Measurements from ENCODE around the gene PLTP.
"Not testable (repeated sequence)": the region's sequence is repeated elsewhere in the genome, so short reads cannot be mapped to it uniquely, and the experiment has no call there.

PLTP gene

DNA sequence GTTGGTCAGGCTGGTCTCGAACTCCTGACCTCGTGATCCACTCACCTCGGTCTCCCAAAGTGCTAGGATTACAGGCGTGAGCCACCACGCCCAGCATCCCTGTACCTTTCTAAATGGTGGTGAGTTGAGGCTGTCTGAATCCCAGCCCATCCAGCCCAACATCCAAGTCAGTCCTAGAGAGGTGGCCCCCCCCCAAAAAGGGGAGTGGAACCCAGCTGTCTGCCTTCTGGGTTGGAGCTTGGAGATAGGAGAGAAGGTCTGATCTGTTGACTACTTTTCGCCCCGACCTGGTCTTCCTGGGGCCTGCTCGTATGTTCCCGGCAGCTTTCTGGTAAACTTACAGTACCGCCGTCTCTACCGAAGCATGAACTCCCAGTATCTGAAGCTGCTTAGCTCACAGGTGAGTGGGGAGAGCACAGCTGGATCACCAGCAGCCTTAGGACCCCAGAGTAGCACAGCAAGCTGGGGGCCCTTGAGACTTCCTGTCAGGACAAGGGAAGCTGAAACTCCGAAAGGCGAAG lies 15.3 kb downstream of the PLTP start:
- DNase-seq = no peak

DNA sequence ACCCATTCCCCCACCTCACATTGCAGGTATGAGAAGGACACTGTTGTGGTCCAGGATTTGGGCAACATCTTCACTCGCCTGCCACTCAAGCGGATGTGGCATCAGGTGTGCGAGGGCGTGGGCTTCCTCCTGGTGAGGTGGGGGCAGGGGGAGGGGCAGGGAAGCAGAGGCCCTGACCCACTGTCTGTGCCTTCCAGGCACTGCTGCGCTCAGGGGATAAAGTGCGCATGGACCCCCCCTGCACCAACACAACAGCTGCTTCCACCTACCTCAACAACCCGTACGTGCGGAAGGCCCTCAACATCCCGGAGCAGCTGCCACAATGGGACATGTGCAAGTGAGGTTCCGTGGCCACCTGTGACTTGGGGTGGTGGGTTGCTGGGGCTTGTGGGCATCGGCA lies 17.2 kb downstream of the PLTP start:
- DNase-seq = no peak

DNA sequence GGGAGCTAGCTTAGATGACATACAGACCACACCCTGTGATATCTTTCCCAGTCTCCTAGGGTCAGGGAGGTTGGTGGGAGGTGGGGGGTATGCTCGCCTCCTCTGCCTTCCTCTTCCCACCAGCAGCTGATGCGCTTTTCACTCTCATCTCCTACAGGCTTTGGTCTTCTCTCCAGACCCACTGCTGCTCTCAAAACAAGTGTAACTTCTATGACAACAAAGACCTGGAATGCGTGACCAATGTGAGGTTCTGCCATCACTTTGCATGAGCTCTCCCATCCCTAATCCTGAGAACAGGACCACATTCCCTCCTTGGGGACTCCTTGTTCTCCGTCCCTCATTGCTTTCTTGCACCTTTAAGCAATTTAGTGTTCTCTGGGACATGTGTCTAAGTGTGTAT lies 18.1 kb downstream of the PLTP start:
- no peak for DNase-seq

DNA sequence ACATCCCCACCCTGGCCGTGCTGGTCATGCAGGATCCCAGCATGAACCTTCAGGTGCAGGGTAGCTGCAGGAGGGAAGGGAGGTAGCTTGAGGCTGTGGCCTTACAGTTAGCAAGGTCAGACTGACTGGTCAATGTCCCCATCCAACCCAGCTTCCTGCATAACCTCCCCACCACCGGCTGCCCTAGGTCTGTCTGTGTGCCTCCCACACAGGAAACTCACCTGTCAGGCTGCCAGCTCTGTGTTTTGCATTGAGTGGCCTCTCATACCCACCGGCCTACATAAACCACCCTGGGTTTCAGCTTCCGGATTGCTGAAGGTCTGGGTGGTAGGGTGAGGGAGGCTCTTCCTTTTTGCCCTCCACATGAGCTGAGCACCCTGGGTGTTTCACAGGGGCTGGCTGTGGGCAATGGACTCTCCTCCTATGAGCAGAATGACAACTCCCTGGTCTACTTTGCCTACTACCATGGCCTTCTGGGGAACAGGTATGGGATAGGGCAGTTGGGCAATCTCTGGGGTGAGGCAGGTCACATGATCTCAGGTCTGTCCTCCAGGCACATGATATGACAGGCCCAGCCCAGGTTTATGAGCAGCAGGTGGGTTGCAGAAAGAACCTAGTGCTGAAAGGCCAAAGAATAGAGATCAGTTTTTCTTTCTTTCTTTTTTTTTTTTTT lies 19.0 kb downstream of the PLTP start:
- DNase-seq = no peak

DNA sequence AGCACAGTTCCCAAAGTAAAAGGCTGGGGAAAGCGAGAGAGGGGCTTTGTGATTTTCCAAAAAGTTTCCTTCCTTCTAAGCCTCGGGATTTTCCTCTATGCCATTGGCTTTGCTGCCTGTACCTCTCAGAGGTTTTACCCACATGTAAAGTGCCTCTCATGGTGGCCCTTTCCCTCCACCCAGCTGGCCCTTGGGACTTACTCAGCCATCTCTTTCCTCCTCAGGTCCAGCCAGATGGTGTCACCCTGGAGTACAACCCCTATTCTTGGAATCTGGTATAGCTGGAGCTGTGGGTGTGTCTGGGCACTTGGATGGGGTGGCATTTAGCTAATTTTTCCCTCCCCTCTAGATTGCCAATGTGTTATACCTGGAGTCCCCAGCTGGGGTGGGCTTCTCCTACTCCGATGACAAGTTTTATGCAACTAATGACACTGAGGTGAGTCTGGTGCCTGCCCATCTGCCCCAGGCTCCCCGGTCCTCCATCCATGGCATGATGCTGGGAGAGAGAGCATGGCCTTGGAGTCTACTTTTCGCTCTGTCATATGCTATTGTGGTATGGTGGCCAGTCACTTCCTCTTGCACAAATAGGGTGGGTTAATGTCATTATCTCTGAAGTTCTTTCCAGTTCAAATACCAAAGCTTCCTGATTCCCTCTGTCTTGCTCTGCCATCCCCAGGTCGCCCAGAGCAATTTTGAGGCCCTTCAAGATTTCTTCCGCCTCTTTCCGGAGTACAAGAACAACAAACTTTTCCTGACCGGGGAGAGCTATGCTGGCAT lies 19.7 kb downstream of the PLTP start:
- DNase-seq = peak; percentile 29 to 32

DNA sequence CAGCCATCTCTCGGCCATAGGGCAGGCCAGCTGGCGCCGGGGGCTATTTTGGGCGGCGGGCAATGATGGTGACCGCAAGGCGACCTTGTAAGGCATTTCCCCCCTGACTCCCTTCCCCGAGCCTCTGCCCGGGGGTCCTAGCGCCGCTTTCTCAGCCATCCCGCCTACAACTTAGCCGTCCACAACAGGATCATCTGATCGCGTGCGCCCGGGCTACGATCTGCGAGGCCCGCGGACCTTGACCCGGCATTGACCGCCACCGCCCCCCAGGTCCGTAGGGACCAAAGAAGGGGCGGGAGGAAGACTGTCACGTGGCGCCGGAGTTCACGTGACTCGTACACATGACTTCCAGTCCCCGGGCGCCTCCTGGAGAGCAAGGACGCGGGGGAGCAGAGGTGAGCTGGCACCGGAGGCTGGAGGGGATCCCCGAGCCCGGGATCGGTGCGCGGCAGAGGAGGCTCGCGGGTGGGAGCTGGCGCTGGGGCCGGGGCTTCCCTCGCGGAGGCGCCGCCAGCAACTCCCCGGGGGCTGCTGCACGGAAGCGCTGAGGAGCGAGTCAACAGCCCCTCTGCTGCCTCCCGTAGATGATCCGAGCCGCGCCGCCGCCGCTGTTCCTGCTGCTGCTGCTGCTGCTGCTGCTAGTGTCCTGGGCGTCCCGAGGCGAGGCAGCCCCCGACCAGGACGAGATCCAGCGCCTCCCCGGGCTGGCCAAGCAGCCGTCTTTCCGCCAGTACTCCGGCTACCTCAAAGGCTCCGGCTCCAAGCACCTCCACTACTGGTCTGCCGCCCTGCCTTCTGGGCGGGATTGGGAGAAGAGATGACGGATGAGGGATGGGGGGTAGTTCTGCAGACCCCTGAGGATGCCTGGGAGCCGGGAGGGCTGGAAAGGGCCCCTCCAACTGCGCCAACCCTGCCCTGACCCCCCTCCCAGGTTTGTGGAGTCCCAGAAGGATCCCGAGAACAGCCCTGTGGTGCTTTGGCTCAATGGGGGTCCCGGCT lies 20.7 kb downstream of the PLTP start, which contains the start of the genes CTSA and NEURL2:
CTSA (plus strand) TSS at position 351 of the 999 bp plus-strand sequence; CDS start at position 585, 234 bp downstream.
NEURL2 (minus strand) TSS at position 224 of the 999 bp plus-strand sequence; CDS start at position 7, 217 bp downstream.
- peak; percentile 60 to 70 for DNase-seq

DNA sequence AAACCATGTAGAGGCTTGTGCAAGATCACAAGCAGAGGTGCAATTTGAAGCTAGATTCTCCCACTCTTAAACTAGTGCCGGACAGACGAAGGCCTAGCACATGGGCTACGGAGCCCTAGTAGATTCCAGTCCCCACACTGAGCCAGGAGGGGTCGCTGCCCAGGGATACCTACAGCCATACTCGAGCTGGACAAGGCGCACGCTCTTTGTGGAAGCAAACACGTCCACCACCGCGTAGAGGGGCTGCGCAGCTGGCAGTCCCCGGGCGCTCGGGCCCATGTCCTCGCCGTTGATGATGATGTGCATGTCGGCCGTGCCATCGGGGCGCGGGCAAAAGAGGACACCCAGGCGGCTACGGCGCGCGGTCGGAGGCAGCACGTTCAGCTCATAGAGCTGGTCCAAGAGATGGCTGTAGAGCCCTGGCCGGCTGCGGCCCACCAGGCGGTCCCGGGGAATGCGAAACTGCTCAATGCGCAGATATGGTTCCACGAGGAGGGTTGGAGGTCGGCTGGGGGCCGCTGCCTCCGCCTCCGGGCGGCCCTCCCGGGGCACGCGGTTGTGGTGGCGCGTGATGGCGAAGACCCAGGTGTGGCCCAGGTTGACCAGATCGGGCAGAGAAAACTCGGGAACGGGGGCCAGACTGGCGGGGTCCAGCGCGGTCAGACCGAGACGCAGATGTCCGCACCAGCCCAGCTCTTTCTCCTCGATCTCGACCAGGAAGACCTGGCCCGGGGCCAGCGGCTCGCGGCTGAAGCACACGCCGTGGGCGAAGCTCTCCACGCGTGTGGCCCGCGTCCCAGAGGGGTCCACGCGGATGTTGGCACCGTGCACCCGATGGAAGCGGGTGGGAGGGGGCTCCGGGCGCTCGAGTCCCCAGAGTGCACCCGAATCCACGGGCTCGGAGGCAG lies 21.6 kb downstream of the PLTP start:
- peak; percentile 56 to 81 for DNase-seq

DNA sequence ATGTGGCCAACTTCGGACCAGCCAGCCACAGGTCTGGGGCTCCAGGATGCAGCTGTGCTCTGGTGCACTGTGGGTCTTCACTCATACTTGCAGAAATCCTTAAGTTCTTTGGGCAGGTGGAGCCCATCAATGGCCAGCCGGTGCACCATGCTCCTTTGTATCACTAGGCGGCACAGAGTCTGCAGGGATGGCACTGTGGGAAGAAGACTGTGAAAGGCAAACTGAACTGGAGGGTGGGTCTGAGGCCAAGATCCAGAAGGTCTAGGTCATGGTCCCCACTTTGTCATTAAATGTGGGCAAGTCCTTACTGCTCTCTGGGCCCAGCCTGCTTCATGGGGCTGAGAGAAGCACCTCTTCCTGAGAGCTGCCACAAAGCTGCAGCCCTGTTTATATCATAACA lies 23.3 kb downstream of the PLTP start:
- no peak for DNase-seq

DNA sequence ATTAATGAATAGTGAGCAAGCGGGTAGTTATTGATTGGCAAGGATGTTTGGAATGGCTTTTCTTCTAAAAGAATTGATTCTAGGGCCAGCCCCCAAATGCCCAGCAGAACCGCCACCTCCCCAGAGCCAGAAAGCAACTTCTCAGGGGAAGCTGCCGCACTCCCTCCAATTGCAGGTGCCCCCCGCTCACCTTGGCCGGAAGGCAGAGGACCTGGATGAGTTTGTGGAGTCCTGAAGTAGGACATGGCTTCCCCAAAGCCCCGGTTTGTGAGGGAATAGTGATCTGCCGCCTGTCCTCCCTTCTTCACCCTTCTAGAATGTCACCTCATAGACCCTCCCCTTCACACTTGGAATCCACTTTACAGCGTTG lies 24.6 kb downstream of the PLTP start, which contains the start of gene SPATA25:
SPATA25 (minus strand) TSS at position 277 of the 370 bp plus-strand sequence; CDS start at position 245, 32 bp downstream.
- DNase-seq = no peak

DNA sequence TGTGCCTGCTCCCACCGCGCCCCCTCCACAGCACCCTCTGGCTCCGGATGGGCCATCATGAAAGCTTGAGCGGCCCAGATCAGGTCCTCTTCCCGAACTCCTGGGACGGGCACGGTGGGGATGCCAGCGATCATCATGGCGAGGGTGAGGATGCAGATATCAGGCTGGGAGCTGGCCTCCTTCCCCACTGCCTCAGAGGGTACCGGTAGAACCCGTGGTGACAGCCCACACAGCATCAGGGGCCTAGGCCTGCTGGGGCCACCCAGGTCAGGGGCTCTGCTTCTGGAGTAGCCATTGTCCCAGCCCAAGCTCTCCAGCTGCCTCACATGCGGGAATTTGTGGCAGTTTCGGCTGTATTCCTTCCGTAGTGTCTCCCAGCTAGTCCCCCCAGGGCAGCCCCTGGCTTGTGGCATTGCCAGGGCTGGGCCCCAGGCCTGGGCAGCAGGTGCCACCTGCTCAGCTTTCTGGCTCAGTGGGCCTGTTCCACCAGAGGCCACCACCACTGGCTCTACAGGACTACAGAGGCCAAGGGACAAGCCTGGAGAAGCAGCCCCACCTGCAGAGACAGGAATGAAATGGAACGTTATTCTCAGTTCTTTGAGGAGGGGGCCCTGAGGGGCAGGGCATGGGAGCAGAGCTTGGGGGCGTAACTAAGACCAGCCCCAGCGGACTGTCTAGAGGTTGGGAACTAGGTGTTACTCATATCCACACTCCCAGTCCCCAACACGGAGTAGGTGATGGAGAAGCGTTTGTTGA lies 25.2 kb downstream of the PLTP start:
- DNase-seq = no peak

DNA sequence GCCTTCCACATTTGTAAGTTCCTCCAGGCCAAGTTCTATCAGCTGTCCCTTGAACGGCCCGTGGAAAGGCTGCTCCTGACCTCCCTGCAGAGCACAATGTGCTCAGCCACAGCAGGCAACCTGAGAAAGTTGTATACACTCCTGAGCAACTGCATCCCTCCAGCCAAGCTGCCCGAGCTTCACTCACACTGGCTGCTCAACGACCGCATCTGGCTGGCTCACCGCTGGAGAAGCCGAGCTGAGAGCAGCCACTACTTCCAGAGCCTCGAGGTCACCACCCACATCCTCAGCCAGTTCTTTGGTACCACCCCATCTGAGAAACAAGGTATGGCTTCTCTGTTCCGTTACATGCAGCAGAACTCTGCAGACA lies 28.9 kb downstream of the PLTP start:
- no peak for DNase-seq

DNA sequence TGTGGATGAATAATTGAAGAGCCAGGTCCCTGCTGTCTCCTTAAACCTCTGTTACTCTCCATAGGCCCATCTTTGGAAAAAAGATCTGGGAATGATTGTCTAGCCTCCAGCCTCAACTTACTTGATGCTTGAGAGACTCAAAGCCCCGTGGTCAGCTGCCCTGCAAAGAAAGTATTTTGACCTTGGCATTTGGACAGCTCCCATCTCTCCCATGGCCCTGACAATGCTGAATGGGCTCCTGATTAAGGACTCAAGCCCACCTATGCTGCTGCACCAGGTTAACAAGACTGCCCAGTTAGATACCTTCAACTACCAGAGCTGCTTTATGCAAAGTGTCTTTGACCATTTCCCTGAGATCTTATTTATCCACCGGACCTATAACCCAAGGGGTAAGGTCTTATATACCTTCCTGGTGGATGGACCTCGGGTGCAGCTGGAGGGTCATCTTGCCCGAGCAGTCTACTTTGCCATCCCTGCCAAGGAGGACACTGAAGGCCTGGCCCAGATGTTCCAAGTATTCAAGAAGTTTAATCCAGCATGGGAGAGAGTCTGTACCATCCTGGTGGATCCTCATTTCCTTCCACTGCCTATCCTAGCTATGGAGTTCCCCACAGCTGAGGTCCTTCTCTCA lies 29.4 kb downstream of the PLTP start:
- DNase-seq = no peak

DNA sequence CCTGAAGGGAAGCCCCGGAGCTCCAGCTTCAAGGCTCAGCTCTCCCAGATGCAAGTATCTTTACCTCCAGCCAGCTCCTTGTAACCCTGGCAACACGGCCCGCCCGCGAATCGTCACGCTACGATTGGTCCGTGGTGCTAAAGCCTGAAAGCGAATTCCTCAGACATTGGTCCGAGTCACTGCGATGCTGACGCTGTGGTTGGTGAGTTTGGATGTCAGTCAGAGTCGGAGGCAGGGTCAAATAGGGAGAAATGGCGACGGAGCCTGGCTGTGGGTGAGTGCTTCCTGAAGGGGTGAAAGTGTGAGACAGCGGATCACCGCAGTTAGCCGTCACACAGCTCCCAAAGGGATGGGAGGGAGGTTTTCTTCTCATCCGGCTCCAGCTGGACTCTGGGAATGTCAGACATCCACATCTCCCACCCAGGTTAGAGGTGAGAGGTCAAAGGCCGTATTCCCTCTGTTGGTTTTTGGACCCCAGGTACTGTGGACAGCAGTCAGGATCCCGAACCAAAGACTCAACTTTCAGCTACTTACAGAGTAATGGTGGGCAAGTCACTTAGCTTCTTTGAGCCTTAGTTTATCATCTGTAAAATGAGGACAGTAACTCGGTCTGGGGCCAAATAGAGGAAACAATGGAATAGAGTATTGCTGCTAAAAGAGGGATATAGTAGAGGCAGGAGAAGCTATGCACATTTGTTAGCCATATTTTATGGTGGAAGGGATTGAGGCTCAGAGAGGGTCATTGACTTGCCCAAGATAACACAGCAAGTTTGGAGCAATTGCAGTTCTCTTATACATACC lies 30.8 kb downstream of the PLTP start, which contains the start of gene ZSWIM1:
ZSWIM1 (plus strand) TSS at position 240 of the 801 bp plus-strand sequence. CDS start 1,366 bp downstream, outside the sequence.
- peak; percentile 99 to 100 for DNase-seq

DNA sequence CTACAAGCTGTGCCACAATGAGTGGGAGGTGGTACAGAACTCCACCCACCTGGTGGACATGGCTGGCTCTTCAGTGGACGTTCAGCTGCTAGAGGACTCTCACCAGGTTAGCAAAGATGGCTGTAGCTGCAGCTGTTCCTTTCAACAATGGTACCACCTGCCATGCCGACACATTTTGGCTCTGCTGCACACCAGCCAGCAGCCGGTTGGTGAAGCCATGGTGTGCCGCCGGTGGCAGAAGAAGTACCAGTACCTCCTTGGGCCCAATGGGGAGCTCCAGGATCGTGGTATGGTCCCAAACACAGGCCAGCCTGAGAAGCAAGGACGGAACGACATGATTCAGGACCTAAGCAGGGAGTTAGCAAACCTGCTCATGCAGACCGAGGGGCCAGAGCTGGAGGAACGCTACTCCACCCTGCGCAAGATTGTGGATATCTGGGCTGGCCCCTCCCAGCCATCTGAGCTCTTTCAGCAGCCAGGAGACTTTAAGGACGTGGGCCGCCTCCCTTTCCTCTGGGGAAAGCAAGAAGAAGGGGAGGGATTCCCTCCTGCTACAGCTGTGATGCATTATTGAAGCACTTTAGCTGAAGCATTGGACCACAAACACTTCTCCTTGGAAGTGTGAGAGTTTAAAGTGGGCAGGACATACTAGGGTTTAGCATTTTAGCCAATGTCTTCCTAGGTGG lies 33.7 kb downstream of the PLTP start:
- DNase-seq = no peak

DNA sequence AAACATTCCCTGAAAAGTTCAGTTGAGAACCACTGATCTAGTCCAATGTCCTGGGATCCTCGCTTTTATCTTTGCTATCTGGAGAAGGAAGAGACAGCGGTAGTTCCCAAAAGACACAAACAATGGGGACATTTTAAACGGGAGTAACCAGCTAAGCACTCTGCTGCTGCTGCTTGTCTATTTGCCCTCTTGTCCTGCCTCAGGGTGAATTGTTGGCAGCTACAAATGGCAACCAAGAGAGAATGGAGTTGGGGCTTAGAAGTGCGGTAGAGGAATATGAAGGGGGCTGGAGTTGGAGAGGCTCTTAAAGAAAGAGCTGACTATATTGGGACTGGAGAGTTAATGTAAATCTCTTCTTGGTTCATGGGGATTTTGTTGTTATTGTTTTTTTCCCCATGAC lies 37.4 kb downstream of the PLTP start:
- no peak for DNase-seq

DNA sequence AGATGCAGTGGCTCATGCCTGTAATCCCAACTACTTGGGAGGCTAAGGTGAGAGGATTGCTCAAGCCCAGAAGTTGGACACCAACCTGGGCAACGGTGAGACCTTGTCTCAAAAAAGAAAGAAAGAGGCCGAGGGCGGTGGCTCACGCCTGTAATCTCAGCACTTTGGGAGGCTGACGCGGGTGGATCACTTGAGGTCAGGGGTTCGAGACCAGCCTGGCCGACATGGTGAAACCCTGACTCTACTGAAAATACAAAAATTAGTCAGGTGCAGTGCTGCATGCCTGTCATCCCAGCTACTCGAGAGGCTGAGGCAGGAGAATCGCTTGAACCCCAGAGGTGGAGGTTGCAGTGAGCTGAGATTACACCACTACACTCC lies 37.9 kb downstream of the PLTP start:
- DNase-seq = not testable (repeated sequence)

DNA sequence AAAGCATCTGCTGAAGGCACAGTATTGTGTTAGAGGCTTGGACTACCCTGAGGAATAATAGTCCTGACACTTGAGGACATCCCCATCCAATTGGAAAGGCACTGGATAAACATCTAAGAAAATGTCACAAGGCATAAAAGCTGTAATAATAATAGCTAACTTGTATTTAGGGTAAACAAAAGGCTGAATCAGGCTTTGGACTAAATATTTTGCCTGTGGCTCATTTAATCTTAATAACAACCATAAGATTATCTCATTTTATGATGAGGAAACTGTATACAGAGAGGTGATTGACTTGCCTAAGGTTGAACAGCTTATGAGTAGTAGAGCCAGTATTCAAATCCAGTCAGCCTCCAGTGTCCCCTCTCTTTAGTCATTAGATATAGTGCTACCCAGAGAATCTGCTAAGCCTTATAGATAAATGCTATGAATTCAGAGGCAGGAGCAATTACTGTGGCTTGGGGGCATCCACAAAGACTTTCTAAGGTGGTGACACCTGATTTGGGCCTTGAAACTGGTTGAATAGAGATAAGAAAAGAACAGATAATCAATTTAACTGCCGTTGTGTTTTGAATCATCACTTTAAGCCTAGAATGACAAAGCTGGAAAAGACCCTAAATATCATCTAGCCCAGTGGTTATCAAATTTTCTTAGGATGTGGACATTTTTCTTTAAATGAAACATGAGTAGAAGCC lies 38.4 kb downstream of the PLTP start:
- no peak for DNase-seq

DNA sequence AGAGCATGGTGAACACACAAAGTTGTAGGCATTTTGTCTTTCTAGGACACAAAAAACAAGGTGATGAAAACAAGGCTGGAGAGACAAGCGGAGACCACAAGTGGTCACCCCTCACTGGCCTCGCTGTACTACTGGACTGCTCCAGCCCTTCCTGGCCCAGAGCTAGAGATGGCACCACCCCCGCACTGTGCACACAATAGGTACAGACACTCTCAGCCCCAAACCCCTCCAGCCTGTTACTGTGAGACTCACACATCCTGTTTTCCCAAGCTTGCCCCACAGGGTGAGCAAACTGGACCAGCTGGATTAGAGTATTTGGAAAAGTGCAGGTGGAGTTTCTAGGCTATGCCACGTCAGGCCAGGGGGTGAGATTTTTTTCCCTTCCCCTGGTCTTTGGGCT lies 39.3 kb downstream of the PLTP start:
- no peak for DNase-seq

All from inflammatory macrophage treated with lipopolysaccharide for 1 hour (primary cell).